Measurements from ENCODE around the gene ANTXR1. TPM values are rescaled to one million over a fixed set of nuclear protein-coding genes. Genes with fewer than 3 reads are reported as not detected.

ANTXR1 gene
- total and polyA plus RNA-seq, 11 donors = 5.8 to 75.2 (median 23.3) TPM

GRCh38 chr2:69272803-69273471 lies 260.0 kb downstream of the ANTXR1 start:
- peaks cover 0 to 21% (median 0%) of the 10 kb centered on the region in 12 donors for H3K4me1 ChIP-seq
- H3K36me3 ChIP-seq = no peaks in the 10 kb centered on the region
- no peak overlapping the region for H3K27ac ChIP-seq
- 66 to 78% (median 71%) methylated on average over 9 of the region's 9 CpGs for WGBS, 4 donors
- ATAC-seq (peak in 3 of 4 donors; percentile 29 to 64 (median 39)), DNase-seq (no peak)
- peaks cover 0 to 3% (median 0%) of the 10 kb centered on the region in 9 donors for H3K27me3 ChIP-seq
- H3K4me3 ChIP-seq = no peak overlapping the region
- H3K9me3 ChIP-seq = no peaks in the 10 kb centered on the region
- intact Hi-C loops (cut with DNase I) = no loop called here
- TF ChIP-seq CTCF (IDR thresholded peaks at IDR 0.05) (no peak), POLR2A (IDR thresholded peaks at IDR 0.05) (no peak)

GRCh38 chr2:69275490-69275889 lies 262.5 kb downstream of the ANTXR1 start:
- no peak for ATAC-seq
- H3K4me1 ChIP-seq = peaks cover 0 to 21% (median 0%) of the 10 kb centered on the region in 12 donors
- H3K36me3 ChIP-seq = no peaks in the 10 kb centered on the region
- no peak overlapping the region for H3K27ac ChIP-seq
- no peaks in the 10 kb centered on the region for H3K27me3 ChIP-seq
- no peaks in the 10 kb centered on the region for H3K9me3 ChIP-seq
- 93 to 95% (median 94%) methylated on average over 1 of the region's 1 CpG for WGBS, 4 donors
- DNase-seq = no peak
- H3K4me3 ChIP-seq = no peak overlapping the region
- TF ChIP-seq CTCF (IDR thresholded peaks at IDR 0.05) (no peak), POLR2A (IDR thresholded peaks at IDR 0.05) (no peak)
- intact Hi-C loops (cut with DNase I) = no loop called here

GRCh38 chr2:69278366-69278765 lies 265.4 kb downstream of the ANTXR1 start:
- 38 to 41% (median 39%) methylated on average over 5 of the region's 5 CpGs for WGBS, 4 donors
- intact Hi-C loops (cut with DNase I) = no loop called here
- Histone ChIP-seq H3K4me3 (no peak overlapping the region), H3K27me3 (no peaks in the 10 kb centered on the region), H3K9me3 (no peaks in the 10 kb centered on the region), H3K4me1 (no peaks in the 10 kb centered on the region), H3K36me3 (no peaks in the 10 kb centered on the region), H3K27ac (no peak overlapping the region)
- TF ChIP-seq CTCF (IDR thresholded peaks at IDR 0.05) (no peak), POLR2A (IDR thresholded peaks at IDR 0.05) (no peak)
- ATAC-seq (no peak), DNase-seq (no peak)

DNA sequence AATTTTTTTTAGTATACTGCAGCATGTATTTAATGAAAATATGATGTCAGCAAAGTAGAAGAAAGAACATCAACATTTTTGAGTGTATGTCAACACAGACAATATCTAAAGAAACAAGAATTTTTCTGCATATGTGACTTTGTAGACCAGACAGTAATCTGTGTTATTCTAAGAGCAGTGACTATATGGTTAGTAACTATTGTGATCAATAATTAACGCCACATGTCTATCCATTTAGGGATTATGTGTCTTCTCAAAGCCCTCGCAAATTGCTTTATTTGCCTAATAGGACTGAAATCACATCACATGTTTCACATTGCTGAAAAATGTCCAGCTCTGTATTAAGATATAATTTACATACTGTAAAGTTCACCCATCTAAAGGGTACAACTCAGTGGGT lies 266.2 kb downstream of the ANTXR1 start:
- no peak overlapping the region for H3K27ac ChIP-seq
- ATAC-seq (no peak), DNase-seq (no peak)
- H3K9me3 ChIP-seq = no peaks in the 10 kb centered on the region
- intact Hi-C loops (cut with DNase I) = no loop called here
- no peaks in the 10 kb centered on the region for H3K36me3 ChIP-seq
- no peak overlapping the region for H3K4me3 ChIP-seq
- no peaks in the 10 kb centered on the region for H3K27me3 ChIP-seq
- TF ChIP-seq CTCF (IDR thresholded peaks at IDR 0.05) = no peak
- no peak for TF ChIP-seq POLR2A (IDR thresholded peaks at IDR 0.05)
- WGBS, 4 donors = 92 to 100% (median 97%) methylated on average over 2 of the region's 2 CpGs
- H3K4me1 ChIP-seq = no peaks in the 10 kb centered on the region
